ENCODE measurements around the gene POLR2E.

Gene POLR2E

DNA sequence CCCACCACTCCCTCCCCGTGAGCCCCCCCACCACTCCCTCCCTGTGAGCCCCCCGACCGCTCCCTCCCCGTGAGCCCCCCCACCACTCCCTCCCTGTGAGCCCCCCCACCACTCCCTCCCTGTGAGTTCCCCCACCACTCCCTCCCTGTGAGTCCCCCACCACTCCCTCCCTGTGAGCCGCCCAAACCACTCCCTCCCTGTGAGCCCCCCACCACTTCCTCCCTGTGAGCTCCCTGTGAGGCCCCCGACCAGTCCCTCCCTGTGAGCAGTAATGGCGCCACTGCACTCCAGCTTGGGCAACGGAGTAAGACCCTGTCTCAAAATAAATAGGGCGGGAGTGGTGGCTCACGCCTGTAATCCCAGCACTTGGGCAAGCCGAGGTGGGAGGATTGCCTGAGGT is 45.4 kb downstream of the POLR2E start:
- no peak for DNase-seq (ENCODE audit: low read depth, low spot score)

- DNase-seq (ENCODE audit: low read depth, low spot score) = no peak
These were observed 46.1 kb downstream of the POLR2E start for GRCh38 chr19:1049106-1049505.

- DNase-seq (ENCODE audit: low read depth, low spot score) = no peak
These were observed 47.5 kb downstream of the POLR2E start for GRCh38 chr19:1047696-1048147.

- no peak for DNase-seq (ENCODE audit: low read depth, low spot score)
These were observed 48.1 kb downstream of the POLR2E start for GRCh38 chr19:1046836-1047695.

- no peak for DNase-seq (ENCODE audit: low read depth, low spot score)
These were observed 49.0 kb downstream of the POLR2E start for GRCh38 chr19:1046117-1046626.

- peak; percentile 93 for DNase-seq (ENCODE audit: low read depth, low spot score)
These were observed 50.0 kb downstream of the POLR2E start for GRCh38 chr19:1045247-1045603.

GRCh38 chr19:1042689-1043511 is 52.3 kb downstream of the POLR2E start:
- peak; percentile 50 for DNase-seq (ENCODE audit: low read depth, low spot score)

DNA sequence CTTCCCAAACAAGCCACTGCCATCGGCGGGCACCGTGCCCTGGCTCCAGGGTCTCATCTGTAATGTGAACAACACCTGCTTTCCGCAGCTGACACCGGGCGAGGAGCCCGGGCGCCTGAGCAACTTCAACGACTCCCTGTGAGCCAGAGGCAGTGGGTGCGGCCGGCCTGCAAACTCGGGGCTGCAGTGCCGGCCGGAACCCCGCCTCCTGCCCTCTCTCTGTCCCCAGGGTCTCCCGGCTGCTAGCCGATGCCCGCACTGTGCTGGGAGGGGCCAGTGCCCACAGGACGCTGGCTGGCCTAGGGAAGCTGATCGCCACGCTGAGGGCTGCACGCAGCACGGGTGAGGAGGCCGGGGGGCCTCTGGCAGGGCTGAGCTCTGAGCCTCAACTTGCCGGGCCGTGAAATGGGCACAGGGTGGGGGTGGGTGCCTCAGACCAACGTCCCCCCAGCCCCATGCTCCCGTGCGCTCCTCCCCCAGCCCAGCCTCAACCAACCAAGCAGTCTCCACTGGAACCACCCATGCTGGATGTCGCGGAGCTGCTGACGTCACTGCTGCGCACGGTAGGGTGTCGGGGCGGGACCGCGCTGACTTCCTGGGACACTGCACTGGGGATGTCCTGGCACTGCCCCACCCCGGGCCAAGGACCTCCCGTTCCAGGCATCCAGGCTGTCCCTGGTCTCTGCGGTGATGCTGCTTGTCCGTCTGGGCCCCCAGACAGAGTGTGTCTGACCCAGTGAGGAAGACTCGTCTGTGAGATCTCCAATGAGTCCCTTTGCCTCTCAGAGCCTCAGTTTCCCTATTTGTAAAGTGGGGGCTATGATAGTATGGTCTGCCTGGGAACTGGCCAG is 53.1 kb downstream of the POLR2E start:
- DNase-seq (ENCODE audit: low read depth, low spot score) = peak; percentile 30

GRCh38 chr19:1041272-1041834 is 53.8 kb downstream of the POLR2E start:
- no peak for DNase-seq (ENCODE audit: low read depth, low spot score)

DNA sequence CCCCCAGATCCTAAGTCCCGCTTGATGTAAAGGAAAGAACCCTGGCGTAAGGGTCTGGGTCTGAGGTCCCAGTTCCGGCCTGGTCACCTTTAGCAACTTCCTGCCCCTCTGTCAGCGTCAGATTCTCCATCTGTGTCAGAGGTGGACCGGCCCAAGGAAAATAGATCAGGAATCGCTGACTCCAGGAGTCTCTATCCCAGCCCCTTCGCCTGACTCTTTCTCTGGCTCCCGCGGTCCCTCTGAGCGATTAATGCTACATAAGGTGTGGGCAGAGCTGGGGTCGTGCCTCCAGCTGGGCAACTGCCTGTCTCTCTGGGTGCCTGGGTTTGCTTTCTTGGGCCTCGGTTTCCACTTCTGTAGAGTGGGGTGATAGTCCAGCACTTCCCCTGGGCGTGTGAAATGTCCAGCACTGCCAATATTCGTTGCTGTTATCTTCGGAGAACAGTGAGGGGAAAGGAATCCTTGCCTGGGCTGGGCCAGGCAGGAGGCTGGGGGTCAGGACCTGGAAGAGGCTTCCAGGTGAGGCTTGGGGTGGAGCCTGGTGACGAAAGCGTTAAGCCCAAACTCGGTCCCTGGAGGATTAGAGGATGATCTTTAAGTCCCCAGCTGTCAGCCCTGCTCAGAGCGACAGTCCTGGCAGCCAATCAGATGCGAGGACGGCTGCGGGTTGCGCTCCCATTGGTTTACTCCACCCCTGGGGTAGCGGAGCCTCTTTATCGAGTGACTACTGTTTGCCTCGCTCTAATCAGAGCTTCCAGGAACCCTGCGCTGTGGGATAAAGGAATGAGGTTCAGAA is 54.5 kb downstream of the POLR2E start:
- DNase-seq (ENCODE audit: low read depth, low spot score) = peak; percentile 97

- DNase-seq (ENCODE audit: low read depth, low spot score) = peak; percentile 99
These were observed 55.3 kb downstream of the POLR2E start, which contains the start of gene ABCA7 for GRCh38 chr19:1039646-1040475. Gene ABCA7, plus strand, starts transcription at chr19:1040107. Its CDS starts 1,255 bp downstream, at chr19:1041362.

- DNase-seq (ENCODE audit: low read depth, low spot score) = peak; percentile 24
These were observed 56.1 kb downstream of the POLR2E start for GRCh38 chr19:1038978-1039645.

- no peak for DNase-seq (ENCODE audit: low read depth, low spot score)
These were observed 57.5 kb downstream of the POLR2E start for GRCh38 chr19:1037621-1038064.

All from ELF-1 (cell line).